HepG2 (cell line): Measurements from ENCODE around the gene DLG2. TPM values are rescaled to one million over a fixed set of nuclear protein-coding genes. Genes with fewer than 3 reads are reported as not detected.

Experiments used
- ATAC-seq: fragments of 200-7000 bp; cut with Tn5 transposase; 3 replicates; pipeline ENCODE4 v1.9.1; 2020; ENCODE audit warnings: mild to moderate bottlenecking, moderate library complexity
- BruUV-seq: library from RNA; stranded (reverse); fragments of 400-500 nt; replicated peaks from 2 replicates; lab custom pipeline; 2021; lab: Mats Ljungman, UMichigan
- CTCF ChIA-PET: fragments of 300-600 bp; formaldehyde crosslinking; extraction: SDS; loops from one replicate; lab custom pipeline; 2021; ENCODE audit warnings: low total read pairs, inconsistent platforms, low intra/inter-chr PET ratio; lab: Yijun Ruan, JAX
- POLR2A ChIA-PET: fragments of 350-600 bp; sonication (Branson Sonifier 250); formaldehyde crosslinking; loops from one replicate; lab custom pipeline; 2020; ENCODE audit warnings: antibody characterized with exemption, inconsistent platforms; lab: Yijun Ruan, JAX
- DNase-seq: peaks from one replicate; pipeline ENCODE4 v3.0.0-alpha.2; 2015; ENCODE audit warnings: low spot score
- FAIRE-seq: peaks from 3 replicates; lab custom pipeline; 2011; peaks lifted over from hg19 to GRCh38; lab: Jason Lieb, UNC
- H2AFZ ChIP-seq: one replicate; pipeline ENCODE4 v1.6.1; 2011; ENCODE audit warnings: low read length, inconsistent platforms
- H3K27ac ChIP-seq: fragments of 300-600 bp; 3 replicates; pipeline ENCODE4 v1.8.0; 2011; ENCODE audit warnings: mixed run types, mild to moderate bottlenecking, mixed read lengths, low read length, inconsistent platforms; ENCODE audit not compliant: insufficient read depth; ENCODE audit errors: extremely low read length
- H3K27me3 ChIP-seq, 2 experiments: fragments of 200-600 bp in 1 of 2; 2 replicates in 1 of 2; 3 replicates in 1 of 2; pipeline versions ENCODE4 v1.6.0 to v1.8.0; 2011; ENCODE audit warnings: low read length in 2 of 2, mild to moderate bottlenecking in 2 of 2, moderate library complexity in 2 of 2, inconsistent platforms in 1 of 2; ENCODE audit not compliant: insufficient read depth in 2 of 2, control insufficient read depth in 1 of 2
- H3K36me3 ChIP-seq, 2 experiments: fragments of 200-600 bp in 1 of 2; replicated peaks in 1 of 2; 2 replicates in 1 of 2; 3 replicates in 1 of 2; pipeline versions ENCODE4 v1.5.1 to v1.8.0; 2011; ENCODE audit warnings: low read length in 2 of 2, inconsistent platforms in 1 of 2; ENCODE audit not compliant: insufficient read depth in 2 of 2, control insufficient read depth in 1 of 2
- H3K4me1 ChIP-seq: 2 replicates; pipeline ENCODE4 v1.5.1; 2012; ENCODE audit warnings: low read length, inconsistent platforms; ENCODE audit not compliant: insufficient read depth
- H3K4me2 ChIP-seq: 2 replicates; pipeline ENCODE4 v1.6.0; 2011; ENCODE audit warnings: low read depth, low read length, inconsistent platforms
- H3K4me3 ChIP-seq, 3 experiments: fragments of 200-600 bp in 1 of 3; sonication (generic), shearing (Covaris generic) in 1 of 3; replicated peaks in 1 of 3; 2 replicates each; pipeline ENCODE4 v1.5.1; 2011 to 2016; ENCODE audit warnings: low read length in 3 of 3, inconsistent platforms in 2 of 3, low read depth in 2 of 3, mild to moderate bottlenecking in 2 of 3, control low read depth in 1 of 3, mixed read lengths in 1 of 3; ENCODE audit not compliant: insufficient read depth in 1 of 3
- H3K79me2 ChIP-seq: one replicate; pipeline ENCODE4 v1.6.1; 2011; ENCODE audit warnings: low read length, inconsistent platforms; ENCODE audit not compliant: insufficient read depth
- H3K9ac ChIP-seq: 2 replicates; pipeline ENCODE4 v1.6.0; 2011; ENCODE audit warnings: mild to moderate bottlenecking, low read depth, low read length, inconsistent platforms; ENCODE audit not compliant: insufficient read depth
- H3K9me3 ChIP-seq: 2 replicates; pipeline ENCODE4 v1.5.1; 2012; ENCODE audit warnings: mild to moderate bottlenecking, low read length
- H4K20me1 ChIP-seq: 2 replicates; pipeline ENCODE4 v1.6.0; 2011; ENCODE audit warnings: inconsistent platforms, mild to moderate bottlenecking, low read length, moderate library complexity; ENCODE audit not compliant: insufficient read depth
- ARNTL ChIP-seq: sonication (generic); formaldehyde crosslinking; IDR thresholded peaks from 2 replicates; pipeline ENCODE4 v1.4.0; 2020; ENCODE audit warnings: mild to moderate bottlenecking, missing genetic modification reagents
- HDAC2 ChIP-seq: sonication (generic); formaldehyde crosslinking; IDR thresholded peaks from 2 replicates; pipeline ENCODE4 v1.4.0; 2020; ENCODE audit warnings: missing genetic modification reagents
- ZBTB4 ChIP-seq: sonication (generic); formaldehyde crosslinking; IDR thresholded peaks from 2 replicates; pipeline ENCODE4 v1.4.0; 2020; ENCODE audit warnings: missing genetic modification reagents, mild to moderate bottlenecking, borderline replicate concordance
- ZNF687 ChIP-seq: sonication (generic); formaldehyde crosslinking; IDR thresholded peaks from 2 replicates; pipeline ENCODE4 v1.5.1; 2020; ENCODE audit warnings: mild to moderate bottlenecking, missing genetic modification reagents, moderate library complexity
- ZNF788 ChIP-seq: sonication (generic); formaldehyde crosslinking; IDR thresholded peaks from 2 replicates; pipeline ENCODE4 v1.5.0; 2020; ENCODE audit warnings: mild to moderate bottlenecking, missing genetic modification reagents, borderline replicate concordance
- WGBS: methylation state at CpG from one replicate; pipeline ENCODE4 v1.1.6; 2017; ENCODE audit warnings: low lambda C conversion rate; 5-methylcytosine and 5-hydroxymethylcytosine counted together
- in situ Hi-C: cut with HindIII; loops from 2 replicates; pipeline ENCODE4 v1.10.0; 2017; ENCODE audit warnings: low pct_unique_long_range_greater_than_20kb; ENCODE audit not compliant: extremely low pct_ligation_motif_present
- intact Hi-C: fragments of 100-400 bp; cut with micrococcal nuclease; formaldehyde crosslinking; loops from one replicate; pipeline ENCODE4 v1.10.0; 2022; ENCODE audit not compliant: unreplicated experiment
- polyA plus RNA-seq, 8 experiments: library from polyadenylated mRNA; depleted of rRNA in 3 of 8; stranded (reverse) in 7 of 8; unstranded in 1 of 8; fragments of >200 nt; fragmentation: Illumina TruSeq in 4 of 8; extraction: Trizol in 4 of 8; gene quantifications; 2 replicates each; pipeline versions ENCODE4 v1.2.1 to v1.2.3, GENCODE V29; 2011 to 2016; ENCODE audit warnings: low read depth in 4 of 8, missing spikeins in 1 of 8, mixed read lengths in 1 of 8; ENCODE audit not compliant: insufficient read depth in 1 of 8
- total RNA-seq, 5 experiments: library from RNA; depleted of rRNA; stranded (reverse); fragments of >200 nt; fragmentation: Illumina TruSeq; extraction: Trizol; gene quantifications; 2 replicates each; pipeline ENCODE4 v1.2.3, GENCODE V29; 2016; ENCODE audit warnings: low read depth in 1 of 5

Gene DLG2
- total and polyA plus RNA-seq, 2 of the 13 experiments (the other 11 are each of a cell fraction or from before 2014, with no cell fraction given): 0.46 to 1.0 TPM

GRCh38 chr11:85171648-85172257, 455.4 kb downstream of the DLG2 start:
- CTCF ChIA-PET: no interaction called here
- in situ Hi-C loops (no loop called here), intact Hi-C loops (no loop called here)
- Histone ChIP-seq H3K9ac (no peak overlapping the region), H3K36me3 (no peaks in the 10 kb centered on the region), H3K27ac (no peak overlapping the region), H3K4me1 (no peaks in the 10 kb centered on the region), H3K4me2 (no peak overlapping the region), H4K20me1 (no peaks in the 10 kb centered on the region), H2AFZ (no peak overlapping the region), H3K9me3 (no peaks in the 10 kb centered on the region), H3K79me2 (no peaks in the 10 kb centered on the region), H3K4me3 (no peak overlapping the region), H3K27me3 (no peaks in the 10 kb centered on the region)
- POLR2A ChIA-PET: no interaction called here
- ATAC-seq (no peak), FAIRE-seq (no peak), DNase-seq (no peak)
- TF ChIP-seq ZNF687 (CRISPR knock-in tag) (no peak), ZNF788 (CRISPR knock-in tag) (no peak), ZBTB4 (no peak), HDAC2 (no peak), ARNTL (CRISPR knock-in tag) (no peak)
- WGBS: no CpG with 5 or more reads among the region's 6 CpGs
- no TSS peak for BruUV-seq
